Activated CD4-positive, alpha-beta T cell treated with anti-CD3 and anti-CD28 coated beads, Interleukin-2, amount 50 U/mL, for 16 hours (primary cell): ENCODE data around the gene TAGLN3.

Source experiments
- DNase-seq: peaks from one replicate; pipeline ENCODE4 v3.0.0-alpha.2; 2020

The TAGLN3 gene

DNA sequence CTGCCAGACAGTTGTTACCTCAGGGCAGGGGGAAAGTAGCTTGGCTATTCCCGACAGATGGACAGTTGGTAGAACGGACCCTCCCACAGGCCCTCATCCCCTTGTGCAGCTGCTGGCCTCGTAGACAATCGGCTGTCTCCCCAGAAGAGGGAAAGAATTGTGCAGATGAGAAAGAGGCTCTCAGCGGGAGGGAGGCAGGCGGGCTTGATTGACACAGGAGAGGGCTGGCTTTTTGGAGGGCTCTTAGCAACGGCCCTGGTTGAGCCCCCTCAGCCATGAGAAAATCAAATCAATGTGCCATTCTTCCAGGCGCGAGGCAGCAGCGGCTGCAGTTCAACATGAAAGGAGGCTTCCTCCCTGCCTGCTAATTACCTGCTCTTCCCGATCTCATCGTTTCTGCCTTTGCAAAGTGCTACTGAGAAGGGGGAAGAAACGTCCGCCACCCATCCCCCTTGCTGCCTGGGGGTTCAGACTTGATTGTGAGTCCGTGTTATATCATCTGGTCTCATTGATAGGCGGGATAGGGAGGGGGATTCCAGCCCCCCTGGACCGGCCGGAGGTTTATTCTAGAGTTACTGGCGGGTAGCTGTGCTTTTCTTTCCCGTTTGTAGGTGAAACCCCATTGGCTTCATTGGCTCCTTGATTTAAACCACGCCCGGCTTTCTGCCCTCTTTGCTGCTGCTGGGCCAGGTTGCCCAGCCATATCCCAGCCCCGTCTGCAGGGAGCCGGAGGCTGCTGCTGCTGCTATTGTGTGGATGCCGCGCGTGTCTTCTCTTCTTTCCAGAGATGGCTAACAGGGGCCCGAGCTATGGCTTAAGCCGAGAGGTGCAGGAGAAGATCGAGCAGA is at the start of gene TAGLN3:
TAGLN3 (plus strand) TSS at position 287 of the 848 bp plus-strand sequence; CDS start at position 788, 501 bp downstream.
- DNase-seq = no peak

DNA sequence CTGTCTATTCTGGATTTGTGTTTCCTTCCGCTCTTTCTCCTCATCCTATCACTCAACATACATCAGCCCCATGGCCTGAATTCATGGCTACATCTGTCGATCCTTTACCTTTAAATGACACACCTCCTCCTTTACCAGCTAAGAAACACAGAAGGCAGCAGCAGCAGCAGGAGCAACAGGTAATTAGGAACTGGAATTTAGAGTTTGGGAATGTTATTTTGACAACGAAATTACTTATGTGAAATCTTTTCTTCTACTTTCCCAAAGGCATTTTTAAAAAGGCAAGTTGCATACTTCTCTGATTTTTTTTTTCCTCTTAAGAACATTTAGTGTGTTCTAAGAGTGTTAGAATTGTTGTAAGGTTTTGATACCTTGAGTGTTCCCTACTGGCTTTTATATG is 49.0 kb upstream of the TAGLN3 start:
- DNase-seq = no peak

DNA sequence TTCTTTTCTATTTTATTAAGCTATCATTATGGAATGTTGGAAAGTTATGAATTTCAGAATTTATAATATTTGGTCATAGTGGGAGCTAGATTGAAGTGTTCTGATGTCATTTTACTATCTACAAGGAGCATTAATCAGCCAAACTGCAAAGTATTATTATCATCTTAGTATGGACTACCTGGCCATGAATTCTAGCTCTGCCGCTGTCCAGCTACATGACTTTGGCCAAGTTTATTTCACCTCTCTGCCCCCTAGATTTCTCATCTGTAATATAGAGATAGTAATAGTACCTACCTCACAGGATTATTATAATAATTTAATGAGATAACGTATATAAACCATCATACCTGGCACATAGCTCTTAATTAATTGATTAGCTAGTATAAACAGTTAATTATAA is 47.7 kb upstream of the TAGLN3 start:
- no peak for DNase-seq

DNA sequence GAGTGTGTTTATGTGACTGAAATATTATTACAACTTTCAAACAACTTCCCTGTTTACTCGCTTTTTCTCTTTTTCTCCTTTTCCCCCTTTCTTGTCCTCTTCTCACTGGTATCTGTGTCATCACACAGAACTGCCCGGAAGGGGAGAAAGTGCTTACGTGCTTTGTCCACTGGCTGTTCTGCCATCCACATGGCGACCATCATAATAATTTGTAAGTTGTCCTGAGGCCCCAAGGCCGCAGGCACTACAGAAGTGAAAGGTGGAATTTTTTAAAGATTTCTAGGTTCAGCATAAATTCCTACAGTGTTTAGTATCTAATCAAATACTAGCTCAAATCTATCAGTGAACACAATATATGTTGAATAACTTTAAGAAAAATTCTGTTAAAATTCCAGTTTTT is 46.6 kb upstream of the TAGLN3 start:
- no peak for DNase-seq

DNA sequence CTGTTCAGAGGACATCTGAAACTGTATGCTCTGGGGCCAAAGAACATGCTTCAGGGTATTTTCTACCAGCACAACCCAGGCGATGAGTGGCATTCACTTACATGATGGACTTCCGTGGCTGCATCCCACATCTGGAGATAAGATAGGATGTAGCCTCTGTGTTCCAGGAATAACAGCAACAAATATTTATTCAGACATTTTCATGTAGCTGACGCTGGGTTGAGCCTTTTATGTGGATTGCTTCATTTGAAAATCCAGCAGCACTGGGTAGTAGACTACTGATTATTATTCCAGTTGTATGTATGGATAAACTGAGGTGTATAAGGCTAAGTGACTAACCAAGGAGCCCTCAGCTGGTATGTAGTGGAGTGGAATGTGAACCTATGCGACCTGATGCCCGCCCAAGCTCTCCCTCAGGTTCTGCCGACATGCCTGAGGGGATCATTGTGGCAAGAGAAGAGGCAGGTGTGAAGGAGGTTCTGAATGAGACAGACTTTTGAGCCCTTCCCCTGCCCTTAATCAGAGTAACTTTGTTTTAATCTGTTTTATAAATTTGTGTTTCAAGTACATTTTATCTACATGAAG is 45.8 kb upstream of the TAGLN3 start:
- DNase-seq = no peak

DNA sequence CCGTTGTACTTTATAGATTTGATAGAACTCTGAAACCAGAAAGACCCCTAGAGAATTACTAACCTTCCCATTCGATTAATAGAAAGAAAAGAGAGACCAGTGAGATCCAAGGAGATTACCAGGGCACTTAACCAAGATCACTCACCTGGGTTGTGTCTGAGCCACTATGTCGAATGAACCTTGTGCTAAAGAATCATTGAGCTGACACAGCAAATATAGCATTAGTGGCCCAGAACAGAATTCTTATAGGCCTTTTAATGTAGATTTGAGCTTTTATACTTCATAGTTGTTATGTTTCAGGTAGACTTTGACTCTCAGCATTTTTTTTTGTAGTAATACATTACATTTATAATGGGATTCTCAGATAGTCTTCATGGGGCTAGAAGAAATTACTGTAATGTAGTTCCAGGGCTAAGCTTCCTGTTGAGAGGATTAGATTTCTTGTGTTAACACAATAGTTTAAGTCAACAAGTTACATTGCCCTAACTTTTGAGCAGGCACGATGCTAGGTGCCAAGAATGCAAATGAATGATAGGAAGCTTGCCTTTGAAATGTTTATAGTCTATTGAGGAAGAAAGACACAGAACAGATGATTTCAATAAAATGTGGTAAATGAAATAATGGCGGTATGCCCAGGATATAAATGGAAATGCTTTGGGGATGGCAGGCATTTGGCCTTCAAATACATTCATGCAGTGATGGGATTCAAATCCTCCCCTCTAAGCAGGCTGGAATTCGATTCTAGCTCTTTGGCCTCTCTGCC is 44.3 kb upstream of the TAGLN3 start:
- DNase-seq = no peak

DNA sequence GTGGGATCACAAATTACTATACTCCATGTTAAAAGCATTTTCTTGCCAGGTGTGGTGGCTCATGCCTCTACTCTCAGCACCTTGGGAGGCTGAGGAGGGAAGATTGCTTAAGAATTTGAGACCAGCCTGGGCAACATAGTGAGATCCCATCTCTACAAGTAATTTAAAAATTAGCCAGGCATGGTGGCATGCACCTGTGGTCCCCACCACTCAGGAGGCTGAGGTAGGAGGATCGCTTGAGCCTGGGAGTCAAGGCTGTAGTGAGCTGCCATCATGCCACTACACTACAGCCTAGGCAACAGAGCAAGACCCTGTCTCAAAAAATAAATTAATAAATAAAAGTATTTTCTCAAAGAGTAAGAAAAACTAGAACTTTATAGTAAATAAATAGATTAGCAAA is 42.8 kb upstream of the TAGLN3 start:
- DNase-seq = no peak

DNA sequence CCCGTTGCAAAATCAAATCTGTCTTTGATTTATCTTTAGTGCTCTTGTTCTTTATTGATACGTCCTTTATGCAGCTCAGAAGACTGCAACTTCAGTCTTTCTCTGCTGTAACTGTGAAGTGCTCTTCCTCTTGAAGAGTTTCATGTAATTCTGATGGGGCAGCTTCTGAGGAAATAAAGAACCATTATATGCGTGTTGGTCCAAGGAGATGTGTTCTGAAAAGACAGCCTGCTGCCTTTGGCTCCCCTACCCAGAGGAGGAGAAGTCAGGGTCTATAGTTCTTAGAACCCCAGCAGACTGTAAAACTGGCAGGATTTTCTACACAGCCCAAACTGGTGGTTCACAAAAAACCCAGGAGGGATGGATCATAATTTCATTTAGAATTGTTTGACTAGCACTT is 42.3 kb upstream of the TAGLN3 start:
- DNase-seq = no peak

DNA sequence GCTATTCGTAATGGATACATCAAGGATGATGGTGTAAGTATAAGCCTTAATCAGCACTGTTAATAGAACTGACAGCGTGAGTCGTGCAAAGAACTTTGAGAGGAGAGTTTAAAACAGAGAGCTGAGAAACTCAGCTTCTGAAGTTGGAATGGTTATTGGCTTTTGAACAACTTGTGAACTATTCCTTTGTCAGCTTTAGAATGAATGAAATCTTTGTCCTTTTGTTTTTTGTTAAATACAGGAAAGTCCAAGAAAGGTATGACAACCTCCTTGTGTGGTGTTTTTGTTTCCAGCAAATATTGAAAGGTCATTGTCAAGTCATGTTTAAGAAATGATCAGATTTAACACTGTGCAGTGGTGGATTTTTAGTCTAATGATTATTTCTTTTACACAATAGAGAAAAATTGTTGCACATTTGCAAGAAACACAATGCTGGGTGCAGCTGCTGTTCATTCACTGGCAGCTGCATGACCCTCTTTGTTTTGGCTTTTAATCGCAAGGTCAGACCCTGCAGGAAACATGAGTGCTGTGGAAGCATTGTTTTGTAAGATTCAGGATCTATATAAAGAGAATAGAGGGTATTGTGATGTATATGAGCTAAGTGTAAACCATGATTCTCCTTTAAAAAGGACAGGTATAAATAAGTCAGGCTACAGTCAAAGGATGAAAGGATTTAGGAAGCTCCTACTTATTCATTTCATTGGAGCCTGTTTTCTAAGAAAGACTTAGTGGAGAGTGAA is 41.6 kb upstream of the TAGLN3 start:
- DNase-seq = no peak

DNA sequence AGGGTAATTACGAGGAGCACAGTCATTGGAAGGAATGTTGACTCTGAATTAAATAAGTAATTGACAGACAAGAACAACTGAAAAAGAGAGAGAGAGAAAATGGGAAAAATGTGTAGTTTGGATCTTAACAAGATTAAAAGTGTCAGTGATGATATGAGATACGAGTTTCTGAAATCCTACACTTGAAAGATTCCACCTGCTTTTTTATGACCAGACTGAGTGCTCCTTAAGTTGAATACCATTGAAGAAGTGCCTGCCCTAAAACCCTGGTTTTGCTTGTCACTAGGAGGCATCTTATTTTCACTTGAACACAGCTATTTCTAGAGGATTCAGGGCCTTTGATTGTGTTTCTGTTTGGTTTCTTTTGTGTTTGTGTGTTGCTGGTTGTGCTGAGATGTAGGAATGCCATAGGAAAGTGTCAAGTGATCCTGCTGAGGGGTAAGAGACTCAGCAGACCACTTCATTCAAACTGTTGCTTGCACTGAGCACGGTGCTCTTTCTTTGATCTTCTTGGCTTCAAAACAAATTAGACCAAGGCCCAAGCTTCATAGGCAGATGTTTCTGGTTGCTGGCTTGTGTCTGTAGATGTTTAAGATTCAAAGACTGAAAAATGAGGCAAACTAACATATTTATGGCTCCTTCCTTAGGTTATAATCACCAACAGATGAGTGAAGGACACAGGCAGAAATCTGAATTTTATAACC is 37.1 kb upstream of the TAGLN3 start:
- DNase-seq = no peak

DNA sequence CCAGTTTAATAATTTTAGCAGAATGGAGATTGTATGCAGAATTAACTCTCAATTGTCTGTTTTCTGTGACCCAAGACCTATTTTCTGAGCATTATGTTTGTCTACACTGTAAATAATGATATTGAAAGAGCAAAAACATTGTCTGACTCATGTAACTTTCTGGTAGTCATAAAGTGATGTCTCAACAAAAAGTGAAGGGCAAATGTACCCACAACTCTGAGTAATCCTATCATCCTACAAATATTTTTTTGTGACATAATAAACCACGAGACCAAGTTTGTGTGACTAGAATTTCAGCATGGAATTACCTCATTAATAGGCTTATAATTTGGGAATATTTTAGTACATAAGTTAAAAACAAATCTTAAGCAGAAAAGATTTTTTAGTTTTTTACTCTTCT is 35.3 kb upstream of the TAGLN3 start:
- DNase-seq = peak; percentile 37

DNA sequence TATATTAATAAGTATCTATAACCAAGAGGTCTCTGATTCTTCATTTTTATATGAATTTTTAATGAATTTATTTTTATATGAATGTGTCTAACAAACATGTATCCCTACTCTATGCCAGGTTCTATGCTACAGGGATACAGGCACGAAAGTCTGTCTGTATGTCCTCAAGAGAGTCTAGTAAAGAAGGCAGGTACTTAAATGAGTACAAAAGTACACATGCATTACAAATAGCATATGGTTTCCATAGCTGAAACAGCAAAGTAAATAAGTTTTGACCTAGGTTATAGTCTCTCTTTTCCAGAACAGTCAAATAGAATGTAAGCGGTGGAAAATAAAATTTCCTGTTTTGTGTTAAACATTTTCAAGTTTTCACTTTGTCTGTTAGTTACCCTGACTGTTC is 33.2 kb upstream of the TAGLN3 start:
- DNase-seq = no peak

DNA sequence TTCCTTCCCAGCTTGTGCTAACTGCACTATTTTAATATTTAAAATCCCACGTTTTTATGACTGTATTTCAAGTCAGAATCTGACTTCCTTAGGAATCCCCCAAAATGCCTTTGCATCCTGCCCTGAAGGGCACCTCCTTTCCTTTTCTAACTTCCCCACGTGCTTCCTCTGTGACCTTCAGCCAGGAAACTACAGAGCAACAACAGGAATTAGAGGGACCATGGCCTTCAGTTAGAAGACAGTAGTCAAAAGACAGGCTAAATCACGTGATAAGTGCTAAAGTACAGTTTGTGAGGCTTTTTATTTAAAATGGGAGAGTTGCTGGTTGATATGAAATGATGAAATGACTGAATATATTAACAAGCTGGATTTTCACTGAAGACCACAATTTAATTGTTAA is 31.7 kb upstream of the TAGLN3 start:
- no peak for DNase-seq

DNA sequence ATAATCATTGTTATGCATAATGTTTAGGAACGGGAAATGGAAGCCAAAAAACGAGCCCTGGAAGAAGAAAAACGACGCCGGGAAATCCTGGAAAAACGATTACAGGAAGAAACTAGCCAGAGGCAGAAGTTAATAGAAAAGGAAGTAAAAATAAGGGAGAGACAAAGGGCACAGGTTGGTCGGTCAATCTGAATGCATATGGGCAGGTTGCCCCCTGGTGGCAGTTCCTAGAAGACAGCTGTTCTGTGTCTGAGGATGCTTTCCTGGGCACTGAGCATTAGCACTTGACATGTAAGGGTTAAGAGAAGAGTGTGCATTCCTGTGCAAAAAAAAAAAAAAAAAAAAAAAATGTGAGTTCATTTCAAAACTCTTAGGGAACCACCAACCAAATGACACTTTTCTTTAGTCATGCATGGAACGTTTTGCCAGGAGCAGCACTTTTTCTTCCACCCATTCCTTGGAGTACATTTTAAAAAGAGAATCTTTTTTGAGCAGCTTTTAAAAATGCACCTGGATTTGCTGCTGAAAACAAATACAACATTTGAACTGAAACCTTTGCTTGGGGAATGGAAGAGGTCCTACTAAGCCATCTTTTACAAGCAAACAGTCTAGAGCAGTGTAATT is 31.0 kb upstream of the TAGLN3 start:
- DNase-seq = peak; percentile 86

DNA sequence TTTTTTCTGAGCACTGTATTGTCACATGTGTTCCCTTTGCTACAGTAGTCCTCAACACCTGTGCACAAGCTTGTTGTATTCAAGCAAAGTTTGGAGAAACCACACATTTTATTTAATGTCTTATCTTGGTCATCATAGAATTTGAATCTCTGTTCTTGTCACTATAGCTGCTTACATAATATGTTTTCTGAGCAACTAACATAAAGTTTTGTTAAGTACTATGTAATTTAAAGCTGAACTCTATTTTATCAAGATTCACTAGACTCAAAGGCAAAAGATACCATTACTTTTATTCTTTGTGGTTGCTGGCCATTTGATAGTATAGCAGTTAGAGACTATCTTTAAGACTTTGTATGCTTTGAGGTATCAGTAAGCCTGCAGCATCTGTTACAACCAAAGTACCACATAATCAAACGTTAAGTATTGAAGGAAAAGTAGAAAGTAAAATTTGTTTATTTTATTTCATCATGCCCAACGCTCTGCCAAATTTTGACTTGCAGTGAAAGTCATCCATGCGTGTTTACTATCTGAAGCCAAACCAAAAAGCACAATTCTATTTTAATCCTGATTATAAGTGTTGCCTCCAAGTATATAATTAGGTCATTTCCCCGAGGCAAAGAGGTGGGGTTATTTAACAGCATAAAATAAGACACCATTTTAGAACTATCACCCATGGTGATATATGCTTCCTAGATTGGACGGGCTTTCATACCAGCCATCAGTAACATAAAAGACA is 30.2 kb upstream of the TAGLN3 start:
- DNase-seq = no peak

DNA sequence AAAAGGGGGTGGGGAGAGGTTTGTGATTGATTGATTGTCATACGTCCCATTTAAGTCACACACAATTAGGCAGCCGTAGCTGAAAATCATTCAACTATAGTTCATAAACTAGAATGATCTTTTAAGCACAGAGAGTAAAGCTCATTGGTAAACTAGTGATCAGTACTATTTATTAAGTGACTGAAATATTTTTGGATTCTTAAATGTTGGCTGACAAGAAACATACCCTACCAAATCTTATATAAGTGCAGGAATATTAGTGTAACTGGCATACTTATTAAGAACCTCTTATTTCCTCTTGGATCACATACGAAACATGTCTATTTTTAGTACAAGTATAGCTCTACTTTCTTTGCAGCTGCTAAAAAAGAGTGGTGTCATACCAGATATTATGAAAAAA is 28.3 kb upstream of the TAGLN3 start:
- no peak for DNase-seq

DNA sequence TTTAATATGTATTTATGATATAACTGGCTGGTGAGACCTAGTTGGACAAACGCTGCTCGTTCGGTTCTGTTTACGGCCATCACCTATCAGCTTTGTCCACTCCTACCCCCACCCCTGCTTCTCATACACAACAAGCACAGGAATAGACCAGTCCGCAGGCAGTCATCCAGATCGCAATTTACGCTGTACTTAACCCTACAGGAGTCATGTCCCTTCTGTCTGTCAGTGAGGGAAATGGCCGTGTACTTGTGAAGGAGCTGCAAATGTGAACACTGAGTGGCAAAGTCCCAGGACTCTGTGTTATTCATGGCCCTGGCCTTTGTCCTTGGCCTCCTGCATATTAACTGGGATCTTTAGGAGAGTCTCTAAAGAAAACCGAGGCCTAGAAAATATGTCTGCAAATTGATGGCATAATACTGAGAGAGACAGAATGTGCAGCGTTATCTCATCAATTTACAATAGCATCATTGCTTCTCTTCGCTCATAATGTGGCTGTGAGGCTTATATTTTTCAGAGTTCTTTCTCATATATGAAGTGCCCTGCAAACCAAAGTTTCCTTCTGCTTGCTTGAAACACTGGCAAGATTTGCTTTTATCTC is 27.1 kb upstream of the TAGLN3 start:
- no peak for DNase-seq

DNA sequence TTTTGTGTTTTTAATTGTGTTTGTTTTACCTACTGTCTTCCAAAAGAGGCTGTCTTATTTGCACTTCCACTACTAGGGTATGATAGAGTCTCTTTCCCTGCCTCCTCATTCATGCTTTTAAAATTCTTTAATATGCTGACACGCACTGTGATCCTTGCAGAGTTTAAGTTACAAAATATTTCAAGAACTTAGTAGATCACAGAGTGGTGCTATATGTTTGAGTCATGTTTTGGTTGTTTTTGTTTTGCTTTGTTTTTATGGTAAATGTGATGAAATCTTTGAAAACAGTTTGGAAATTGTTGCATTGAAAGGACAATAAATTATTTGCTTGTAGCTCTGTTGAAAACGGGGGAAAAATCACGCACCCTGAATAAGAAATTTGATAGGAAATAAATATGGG is 25.8 kb upstream of the TAGLN3 start:
- no peak for DNase-seq

DNA sequence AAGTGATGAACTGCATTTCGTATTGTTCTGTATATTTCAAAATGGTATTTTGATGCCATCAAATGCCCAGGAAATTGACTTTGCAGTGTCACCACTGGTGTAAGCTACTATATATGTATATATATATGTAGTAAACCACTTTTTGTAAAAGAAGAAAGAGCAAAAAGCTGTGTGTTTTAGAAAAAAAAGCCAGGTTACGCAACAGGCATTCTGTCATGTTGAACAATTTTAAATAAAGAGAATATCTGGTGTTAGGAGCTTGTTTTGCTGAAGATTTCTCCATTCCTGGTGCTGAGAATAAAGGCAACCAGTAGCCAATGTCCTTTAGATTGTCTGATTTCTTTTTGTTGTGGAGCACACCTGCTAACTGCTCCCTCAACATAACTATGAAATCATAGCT is 23.6 kb upstream of the TAGLN3 start:
- DNase-seq = no peak

DNA sequence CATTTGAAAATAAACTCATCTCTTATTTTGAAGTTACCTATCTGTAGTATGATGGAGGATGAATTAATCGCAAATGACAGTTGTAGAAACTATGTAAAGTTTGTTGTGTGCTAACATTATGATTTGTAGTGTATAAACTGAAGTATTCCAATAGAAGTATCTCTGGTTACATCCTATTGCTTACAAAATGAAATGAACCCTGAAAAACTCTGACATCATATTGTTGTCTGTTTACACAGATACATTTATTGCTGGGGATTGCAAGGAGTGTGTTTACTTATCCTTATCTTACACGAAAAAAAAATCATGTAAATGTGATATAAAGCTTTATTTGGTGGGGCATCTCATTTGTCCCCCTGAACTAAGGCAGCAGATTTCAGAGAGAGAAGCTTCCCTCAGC is 22.5 kb upstream of the TAGLN3 start:
- no peak for DNase-seq
